Measurements from ENCODE around the gene ARID3A. TPM values are rescaled to one million over a fixed set of nuclear protein-coding genes. Genes with fewer than 3 reads are reported as not detected.
A peak's percentile ranks its signal among the peaks of the same experiment; 100 is the strongest.

ARID3A gene
- total and polyA plus RNA-seq, 2 of the 4 experiments (the other 2 are of a cell fraction): 16.0 to 23.1 TPM

- no TSS peak for BruUV-seq (replicated peaks)
- Histone ChIP-seq H4K5ac (ENCODE audit: low read depth, low read length) (peak overlapping the region; percentile 82), H3K79me1 (ENCODE audit: low read depth in 1 of 2, low read length in 2 of 2) (peaks cover 37 to 75% of the 10 kb centered on the region in 2 experiments), H2AK5ac (ENCODE audit: low read depth, low read length) (peak overlapping the region; percentile 93), H4K91ac (ENCODE audit: insufficient read depth, low read depth, low read length) (peak overlapping the region; percentile 87), H2AFZ (replicated peaks; ENCODE audit: low read length, poor library complexity) (peak overlapping the region; percentile 51), H4K20me1 (ENCODE audit: insufficient read depth, low read length) (peaks cover 39% of the 10 kb centered on the region), H3K56ac (ENCODE audit: extremely low read depth, insufficient read depth, low read length) (no peak overlapping the region), H3K9me1 (ENCODE audit: insufficient read depth, low read length) (peaks cover 8% of the 10 kb centered on the region), H3K4me3 (ENCODE audit: insufficient read depth, low read depth, low read length) (no peak overlapping the region), H3K23ac (ENCODE audit: low read depth, low read length) (peak overlapping the region; percentile 27; the same call in 1 of the 2 replicates), H2BK15ac (ENCODE audit: low read depth, low read length) (no peak overlapping the region), H3K4ac (ENCODE audit: low read depth, low read length) (peak overlapping the region; percentile 89), H3K14ac (replicated peaks; ENCODE audit: low read depth, low read length) (peak overlapping the region; percentile 44; the same call in 1 of the 2 replicates), H2BK5ac (ENCODE audit: low read depth, low read length, poor library complexity, severe bottlenecking) (peak overlapping the region; percentile 71), H3K9ac (ENCODE audit: low read depth, low read length) (no peak overlapping the region), H3K4me1 (ENCODE audit: control insufficient read depth, insufficient read depth, low read length) (peaks cover 36% of the 10 kb centered on the region), H3K18ac (ENCODE audit: low read depth, low read length) (peak overlapping the region; percentile 42; the same call in 1 of the 2 replicates), H3K4me2 (ENCODE audit: low read depth, low read length) (0 out of 2 replicates have a peak overlapping the region, but pooled peaks have one; percentile 29), H2BK120ac (ENCODE audit: low read depth, low read length) (peak overlapping the region; percentile 89), H4K8ac (ENCODE audit: low read depth in 2 of 2, low read length in 2 of 2) (peak overlapping the region in 1 of 2 experiments; percentile 85; a peak in 1 of 4 replicates), H2BK20ac (ENCODE audit: low read depth, low read length) (0 out of 2 replicates have a peak overlapping the region, but pooled peaks have one; percentile 45), H3K9me3 (ENCODE audit: control insufficient read depth, insufficient read depth, low read length) (no peaks in the 10 kb centered on the region), H3K36me3 (ENCODE audit: control insufficient read depth, insufficient read depth, low read length) (peaks cover 5% of the 10 kb centered on the region; the same call in 1 of the 2 replicates), H3K27ac (ENCODE audit: insufficient read depth, low read length) (peak overlapping the region; percentile 65), H2AK9ac (replicated peaks; ENCODE audit: low read depth, low read length, poor library complexity) (peak overlapping the region; percentile 55), H3K27me3 (ENCODE audit: control insufficient read depth, insufficient read depth, low read length) (no peaks in the 10 kb centered on the region)
- 41% methylated on average over 14 of the region's 33 CpGs; no CpG with 5 or more reads in 1 of the 2 experiments for WGBS, 2 experiments (ENCODE audit: extremely low coverage in 2 of 2, insufficient read length in 1 of 2)
- in situ Hi-C loops (cut with MboI; ENCODE audit: low sequenced_read_pairs) (no loop called here), intact Hi-C loops (cut with micrococcal nuclease) (no loop called here), dilution Hi-C loops (cut with HindIII; ENCODE audit: low sequenced_read_pairs, unreplicated experiment) (no loop called here)
- POLR2A ChIA-PET (ENCODE audit: unreplicated experiment): no interaction called here
- CTCF ChIA-PET: no interaction called here
- TF ChIP-seq BHLHE40 (IDR thresholded peaks at IDR 0.05; ENCODE audit: low read depth, low read length) (no peak), RAD21 (IDR thresholded peaks at IDR 0.05; ENCODE audit: low read length) (no peak), RCOR1 (IDR thresholded peaks at IDR 0.05; ENCODE audit: insufficient replicate concordance, low read length) (no peak), ELK1 (IDR thresholded peaks at IDR 0.05; ENCODE audit: borderline replicate concordance, low read depth, low read length) (no peak), CHD1 (IDR thresholded peaks at IDR 0.05; ENCODE audit: low read depth, low read length) (no peak), FOS (IDR thresholded peaks at IDR 0.05; ENCODE audit: low read depth, low read length) (no peak), MXI1 (IDR thresholded peaks at IDR 0.05; ENCODE audit: borderline replicate concordance, low read depth, low read length) (no peak)
- DNase-seq: no peak
- ATAC-seq (ENCODE audit: low read depth): peak; percentile 5; the same call in 1 of the 2 replicates
Measured at GRCh38 chr19:953445-954271, 27.8 kb downstream of the ARID3A start.

Measured in IMR-90 (cell line).